Vagina (tissue), 2 donors: Measurements from ENCODE around the gene ASTN2.

Experiments used
- CTCF ChIP-seq, 3 experiments: fragments of 450-650 bp in 2 of 3; fragments of 200-600 bp in 1 of 3; sonication (generic) in 1 of 3; IDR thresholded peaks; one replicate each; pipeline ENCODE4 v1.5.1; 2017 to 2019; ENCODE audit warnings: antibody characterized with exemption in 3 of 3, mild to moderate bottlenecking in 2 of 3, moderate library complexity in 2 of 3
- POLR2AphosphoS5 ChIP-seq, 2 donors: sonication (generic); formaldehyde crosslinking; IDR thresholded peaks; one replicate each; pipeline ENCODE4 v1.9.0; 2017; ENCODE audit warnings: antibody characterized with exemption in 2 of 2, mild to moderate bottlenecking in 2 of 2, low read depth in 1 of 2; ENCODE audit not compliant: insufficient read depth in 1 of 2

GRCh38 chr9:117138231-117138630 lies 276.6 kb downstream of the ASTN2 start:
- TF ChIP-seq CTCF (IDR thresholded peaks at IDR 0.05): no peak
- TF ChIP-seq POLR2AphosphoS5 (IDR thresholded peaks at IDR 0.05; ENCODE audit: insufficient read depth in 1 of 2, low read depth in 1 of 2): no peak
